Measurements from ENCODE around the gene PHACTR4.
"Not testable (repeated sequence)": the region's sequence is repeated elsewhere in the genome, so short reads cannot be mapped to it uniquely, and the experiment has no call there.

Gene PHACTR4

GRCh38 chr1:28369371-28370238 lies at the start of gene PHACTR4:
Gene PHACTR4 (plus strand): TSS chr1:28369740. CDS start chr1:28407448, 37,708 bp downstream.
- FAIRE-seq (peak; percentile 60), DNase-seq (ENCODE audit: low spot score) (peak; percentile 89)

GRCh38 chr1:28322194-28322593 lies 47.3 kb upstream of the PHACTR4 start:
- peak; percentile 98 for FAIRE-seq
- DNase-seq (ENCODE audit: low spot score): peak; percentile 72

GRCh38 chr1:28323720-28324119 lies 45.8 kb upstream of the PHACTR4 start:
- DNase-seq (ENCODE audit: low spot score) (no peak), FAIRE-seq (no peak)

GRCh38 chr1:28326515-28326914 lies 43.0 kb upstream of the PHACTR4 start:
- no peak for DNase-seq (ENCODE audit: low spot score)

GRCh38 chr1:28326984-28327383 lies 42.6 kb upstream of the PHACTR4 start:
- DNase-seq (ENCODE audit: low spot score): peak; percentile 87
- peak; percentile 88 for FAIRE-seq

More at GRCh38 chr1:28326515-28326914, 43.0 kb upstream of the PHACTR4 start:
- FAIRE-seq: no peak

DNA sequence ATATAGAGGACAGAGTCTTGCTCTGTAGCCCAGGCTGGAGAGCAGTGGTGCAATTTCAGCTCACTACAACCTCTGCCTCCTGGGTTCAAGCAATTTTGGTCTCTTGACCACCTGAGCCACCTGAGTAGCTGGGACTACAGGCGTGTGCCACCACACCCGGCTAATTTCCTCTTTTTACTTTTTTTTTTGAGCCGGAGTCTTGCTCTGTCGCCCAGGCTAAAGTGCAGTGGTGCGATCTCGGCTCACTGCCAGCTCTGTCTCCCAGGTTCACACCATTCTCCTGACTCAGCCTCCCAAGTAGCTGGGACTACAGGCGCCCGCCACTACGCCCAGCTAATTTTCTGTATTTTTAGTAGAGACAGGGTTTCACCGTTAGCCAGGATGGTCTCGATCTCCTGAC lies 42.1 kb upstream of the PHACTR4 start:
- peak; percentile 46 for FAIRE-seq
- not testable (repeated sequence) for DNase-seq (ENCODE audit: low spot score)

- DNase-seq (ENCODE audit: low spot score) (no peak), FAIRE-seq (no peak)
Observed at GRCh38 chr1:28328228-28328648, 41.3 kb upstream of the PHACTR4 start.

DNA sequence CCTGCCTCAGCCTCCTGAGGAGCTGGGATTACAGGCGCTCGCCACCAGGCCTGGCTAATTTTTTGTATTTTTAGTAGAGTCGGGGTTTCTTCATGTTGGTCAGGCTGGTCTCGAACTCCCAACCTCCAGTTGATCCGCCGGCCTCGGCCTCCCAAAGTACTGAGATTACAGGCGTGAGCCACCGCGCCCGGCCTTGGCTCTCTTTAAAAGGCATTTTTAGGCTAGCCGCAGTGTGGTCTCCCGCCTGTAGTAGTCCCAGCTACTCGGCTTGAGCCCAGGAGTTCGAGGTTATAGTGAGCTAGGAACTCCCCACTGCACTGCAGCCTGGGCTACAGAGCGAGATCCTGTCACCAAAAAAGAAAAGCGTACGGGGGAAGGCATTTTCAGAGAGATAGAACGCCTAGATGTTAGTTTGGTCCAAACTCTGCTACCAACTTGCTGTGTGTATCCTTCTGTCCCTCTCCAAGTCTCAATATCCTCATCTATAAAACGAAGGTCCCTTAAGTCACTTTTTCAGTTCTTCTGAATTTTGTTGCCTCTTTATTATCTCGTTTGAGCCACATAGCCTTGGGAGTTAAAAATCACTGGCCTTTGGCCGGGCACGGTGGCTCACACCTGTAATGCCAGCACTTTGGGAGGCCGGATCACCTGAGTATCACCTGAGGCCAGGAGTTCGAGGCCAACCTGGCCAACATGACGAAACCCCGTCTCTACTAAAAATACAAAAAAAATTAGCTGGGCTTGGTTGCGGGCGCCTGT lies 40.0 kb upstream of the PHACTR4 start:
- no peak for FAIRE-seq

DNA sequence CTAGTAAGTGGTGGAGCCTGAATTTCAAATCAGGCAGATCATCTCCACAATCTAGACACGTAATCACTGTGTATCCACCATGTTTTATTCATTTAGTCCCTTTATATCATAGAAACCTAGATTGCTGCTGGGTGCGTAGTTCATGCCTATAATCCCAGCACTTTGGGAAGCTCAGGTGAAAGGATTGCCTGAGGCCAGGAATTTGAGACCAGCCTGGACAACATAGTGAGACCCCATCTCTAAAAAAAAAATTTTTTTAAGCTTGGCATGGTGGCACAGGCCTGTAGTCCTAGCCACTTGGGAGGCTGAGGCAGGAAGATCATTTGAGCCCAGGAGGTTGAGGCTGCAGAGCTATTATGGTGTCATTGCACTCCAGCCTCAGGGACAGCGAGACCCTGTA lies 30.6 kb upstream of the PHACTR4 start:
- no peak for DNase-seq (ENCODE audit: low spot score)
- FAIRE-seq: no peak

More for the DNA sequence above, 40.0 kb upstream of the PHACTR4 start:
- DNase-seq (ENCODE audit: low spot score): peak; percentile 29

GRCh38 chr1:28339551-28339950 lies 30.0 kb upstream of the PHACTR4 start:
- no peak for FAIRE-seq
- DNase-seq (ENCODE audit: low spot score): no peak

GRCh38 chr1:28340221-28340974 lies 29.1 kb upstream of the PHACTR4 start:
- FAIRE-seq: no peak
- no peak for DNase-seq (ENCODE audit: low spot score)

DNA sequence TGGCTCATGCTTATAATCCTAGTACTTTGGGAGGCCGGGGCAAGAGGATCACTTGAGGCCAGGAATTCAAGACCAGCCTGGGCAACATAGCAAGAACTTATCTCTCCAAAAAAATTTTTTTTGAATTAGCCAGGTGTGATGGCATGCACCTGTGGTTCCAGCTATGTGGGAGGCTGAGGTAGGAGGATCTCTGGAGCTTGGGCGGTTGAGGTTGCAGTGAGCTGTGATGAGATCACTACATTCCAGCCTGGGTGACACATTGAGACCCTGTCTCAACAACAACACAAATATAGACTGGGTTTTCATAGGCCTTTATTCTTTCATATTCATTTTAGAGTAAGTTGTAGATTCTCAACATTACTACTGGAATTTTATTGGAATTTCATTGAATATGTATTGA lies 27.9 kb upstream of the PHACTR4 start:
- DNase-seq (ENCODE audit: low spot score) (peak; percentile 84), FAIRE-seq (peak; percentile 91)

DNA sequence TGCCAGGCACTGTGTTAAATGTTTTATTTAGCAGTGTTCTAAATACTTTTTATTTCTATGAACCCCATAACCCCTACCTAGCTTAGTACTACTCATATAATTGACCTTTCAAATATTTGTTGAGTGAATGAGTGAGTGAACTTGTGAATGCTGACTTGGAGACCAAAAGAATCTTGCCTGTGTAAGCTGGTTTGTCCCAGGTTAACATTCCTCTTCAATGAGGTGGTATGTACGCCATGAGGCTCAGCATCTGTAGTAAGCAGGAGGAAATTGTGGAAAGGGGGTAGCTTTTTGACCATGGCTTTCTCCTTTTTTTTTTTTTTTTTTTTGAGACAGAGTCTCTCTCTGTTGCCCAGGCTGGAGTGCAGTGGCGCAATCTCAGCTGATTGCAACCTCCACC lies 26.1 kb upstream of the PHACTR4 start:
- DNase-seq (ENCODE audit: low spot score) (peak; percentile 90), FAIRE-seq (peak; percentile 89)

GRCh38 chr1:28353248-28353810 lies 16.2 kb upstream of the PHACTR4 start:
- not testable (repeated sequence) for DNase-seq (ENCODE audit: low spot score); FAIRE-seq

DNA sequence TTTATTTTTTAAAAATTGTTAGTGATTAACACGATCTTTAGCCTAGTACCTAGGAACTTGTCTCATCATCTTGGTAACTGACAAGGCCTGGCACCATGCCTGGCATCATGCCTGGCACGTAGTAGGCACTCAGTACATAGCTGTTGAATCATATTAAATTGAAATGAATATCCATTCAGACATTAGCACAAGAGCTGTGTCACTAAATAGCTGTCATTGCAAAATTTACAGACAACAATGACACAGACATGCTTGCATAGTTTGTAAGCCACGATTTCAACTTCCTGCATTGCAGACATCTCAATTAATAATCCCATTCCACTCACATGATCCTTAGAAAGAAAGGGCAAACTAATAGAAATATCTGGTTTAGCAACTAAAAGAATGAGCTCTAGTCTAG lies 15.4 kb upstream of the PHACTR4 start:
- peak; percentile 88 for DNase-seq (ENCODE audit: low spot score)
- peak; percentile 84 for FAIRE-seq

- peak; percentile 93 for FAIRE-seq
- DNase-seq (ENCODE audit: low spot score): peak; percentile 81
Observed at GRCh38 chr1:28358716-28359115, 10.8 kb upstream of the PHACTR4 start.

- DNase-seq (ENCODE audit: low spot score) (peak; percentile 49), FAIRE-seq (peak; percentile 80)
Observed at GRCh38 chr1:28359592-28360239, 9.8 kb upstream of the PHACTR4 start.

GRCh38 chr1:28364888-28365287 lies 4.7 kb upstream of the PHACTR4 start:
- FAIRE-seq (no peak), DNase-seq (ENCODE audit: low spot score) (no peak)

DNA sequence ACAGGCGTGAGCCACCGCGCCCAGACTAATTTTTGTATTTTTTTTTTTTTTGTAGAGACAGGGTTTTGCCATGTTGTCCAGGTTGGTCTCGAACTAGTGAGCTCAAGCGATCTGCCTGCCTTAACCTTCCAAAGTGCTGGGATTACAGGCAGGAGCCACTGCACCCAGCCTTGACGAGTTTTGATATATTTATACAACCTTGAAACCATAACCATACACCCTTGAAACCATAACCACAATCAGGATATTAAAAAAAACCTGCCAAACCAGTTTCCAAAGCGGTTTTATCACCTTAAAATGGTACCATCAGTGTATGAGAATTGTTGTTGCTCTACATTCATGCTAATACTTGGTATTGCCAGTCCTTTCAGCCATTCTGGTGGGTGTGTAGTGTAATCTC lies 3.7 kb upstream of the PHACTR4 start:
- DNase-seq (ENCODE audit: low spot score) (no peak), FAIRE-seq (no peak)

GRCh38 chr1:28368608-28369007 lies 932 bp upstream of the PHACTR4 start:
- DNase-seq (ENCODE audit: low spot score); FAIRE-seq: not testable (repeated sequence)
